HepG2 (cell line): ENCODE measurements around the gene SHTN1.

ENCODE experiments used
- CTCF ChIP-seq: sonication (generic); formaldehyde crosslinking; IDR thresholded peaks from 2 replicates; pipeline ENCODE4 v1.5.0; 2020; ENCODE audit warnings: mild to moderate bottlenecking, missing genetic modification reagents, moderate library complexity
- TCF7L2 ChIP-seq: IDR thresholded peaks from 2 replicates; pipeline ENCODE4 v1.6.1; 2011; ENCODE audit warnings: mild to moderate bottlenecking, low read depth, low read length, moderate library complexity

GRCh38 chr10:117047947-117048346 lies 43.0 kb upstream of the SHTN1 start:
- TF ChIP-seq CTCF (CRISPR knock-in tag) (no peak), TCF7L2 (no peak)
